H1 (cell line): ENCODE data around the gene TARS3. TPM values are rescaled to one million over a fixed set of nuclear protein-coding genes. Genes with fewer than 3 reads are reported as not detected.

ENCODE experiments used
- CTCF ChIA-PET: fragments of 300-600 bp; sonication (Branson Sonifier 250); formaldehyde crosslinking; loops from one replicate; lab custom pipeline; 2021; ENCODE audit not compliant: partially characterized antibody; lab: Charles Lee
- POLR2A ChIA-PET: fragments of 300-600 bp; sonication (Branson Sonifier 250); formaldehyde crosslinking; loops from one replicate; lab custom pipeline; 2021; ENCODE audit warnings: inconsistent platforms; ENCODE audit not compliant: partially characterized antibody; lab: Charles Lee
- DNase-seq, 2 experiments: peaks; one replicate each; pipeline versions ENCODE4 v3.0.0 to v3.0.0-alpha.2; 2010 to 2022; ENCODE audit warnings: low spot score in 2 of 2, low read depth in 1 of 2, mixed read lengths in 1 of 2
- FAIRE-seq: peaks from 2 replicates; lab custom pipeline; 2011; peaks lifted over from hg19 to GRCh38; lab: Jason Lieb, UNC
- H2AFZ ChIP-seq: 2 replicates; pipeline ENCODE4 v1.8.1; 2012; ENCODE audit warnings: low read length, inconsistent platforms
- H2AK5ac ChIP-seq: 2 replicates; pipeline ENCODE4 v1.6.1; 2013; ENCODE audit warnings: low read depth, low read length
- H2BK120ac ChIP-seq: replicated peaks from 2 replicates; pipeline ENCODE3; 2013; ENCODE audit warnings: low read depth, low read length, inconsistent platforms
- H2BK12ac ChIP-seq: 2 replicates; pipeline ENCODE4 v1.6.1; 2013; ENCODE audit warnings: low read depth, low read length
- H2BK15ac ChIP-seq: 2 replicates; pipeline ENCODE4 v1.6.1; 2013; ENCODE audit warnings: low read length
- H2BK20ac ChIP-seq: 2 replicates; pipeline ENCODE4 v1.6.1; 2013; ENCODE audit warnings: low read length
- H2BK5ac ChIP-seq: 2 replicates; pipeline ENCODE4 v1.6.1; 2013; ENCODE audit warnings: low read depth, low read length
- H3K14ac ChIP-seq: 2 replicates; pipeline ENCODE4 v1.6.1; 2013; ENCODE audit warnings: inconsistent platforms; ENCODE audit not compliant: insufficient read length
- H3K18ac ChIP-seq: 2 replicates; pipeline ENCODE4 v1.6.1; 2013; ENCODE audit warnings: low read length; ENCODE audit errors: extremely low read depth
- H3K23ac ChIP-seq: 2 replicates; pipeline ENCODE4 v1.6.1; 2013; ENCODE audit warnings: inconsistent platforms; ENCODE audit not compliant: insufficient read length
- H3K23me2 ChIP-seq: 2 replicates; pipeline ENCODE4 v1.6.1; 2013; ENCODE audit warnings: low read depth, low read length
- H3K27ac ChIP-seq: 2 replicates; pipeline ENCODE4 v1.6.1; 2011; ENCODE audit warnings: low read depth, low read length, inconsistent platforms
- H3K27me3 ChIP-seq, 4 experiments: replicated peaks in 1 of 4; 1 replicate in 1 of 4; 2 replicates in 3 of 4; pipeline versions ENCODE4 v1.6.1 to v1.8.1; 2011 to 2013; ENCODE audit warnings: low read length in 3 of 4, mild to moderate bottlenecking in 3 of 4, inconsistent platforms in 2 of 4, mixed read lengths in 2 of 4, moderate library complexity in 1 of 4; ENCODE audit not compliant: control insufficient read depth in 3 of 4, insufficient read depth in 3 of 4; ENCODE audit errors: extremely low read depth in 1 of 4
- H3K36me3 ChIP-seq, 4 experiments: 2 replicates each; pipeline versions ENCODE4 v1.6.1 to v1.8.1; 2011 to 2013; ENCODE audit warnings: mild to moderate bottlenecking in 4 of 4, low read length in 3 of 4, moderate library complexity in 2 of 4, control low read depth in 1 of 4, inconsistent platforms in 1 of 4; ENCODE audit not compliant: insufficient read depth in 4 of 4, control insufficient read depth in 2 of 4
- H3K4ac ChIP-seq: replicated peaks from 2 replicates; pipeline ENCODE3; 2013; ENCODE audit warnings: low read length, low read depth, mixed read lengths, inconsistent platforms; ENCODE audit not compliant: insufficient read length
- H3K4me1 ChIP-seq, 4 experiments: replicated peaks in 1 of 4; 1 replicate in 1 of 4; 2 replicates in 3 of 4; pipeline versions ENCODE4 v1.6.1 to v1.8.1; 2011 to 2013; ENCODE audit warnings: low read length in 3 of 4, inconsistent platforms in 2 of 4, mixed read lengths in 1 of 4; ENCODE audit not compliant: insufficient read depth in 4 of 4, control insufficient read depth in 3 of 4
- H3K4me2 ChIP-seq, 2 experiments: 2 replicates each; pipeline versions ENCODE4 v1.6.1 to v1.8.1; 2011 to 2013; ENCODE audit warnings: low read depth in 2 of 2, low read length in 2 of 2, control low read depth in 1 of 2, inconsistent platforms in 1 of 2, mild to moderate bottlenecking in 1 of 2; ENCODE audit not compliant: insufficient read depth in 1 of 2
- H3K4me3 ChIP-seq, 4 experiments: fragments of 200-600, 300-600 bp in 1 of 4; sonication (generic), shearing (Covaris generic), sonication (Bioruptor Twin) in 1 of 4; 2 replicates each; pipeline versions ENCODE4 v1.5.1 to v1.8.1; 2011 to 2016; ENCODE audit warnings: low read length in 4 of 4, low read depth in 3 of 4, control low read depth in 2 of 4, inconsistent platforms in 2 of 4, mild to moderate bottlenecking in 2 of 4, mixed read lengths in 1 of 4, moderate library complexity in 1 of 4; ENCODE audit not compliant: insufficient read depth in 2 of 4; ENCODE audit errors: extremely low read depth in 1 of 4
- H3K56ac ChIP-seq: replicated peaks from 2 replicates; pipeline ENCODE3; 2013; ENCODE audit warnings: low read depth, mild to moderate bottlenecking, mixed read lengths, low read length, inconsistent platforms; ENCODE audit not compliant: insufficient read length
- H3K79me1 ChIP-seq: 2 replicates; pipeline ENCODE4 v1.6.1; 2013; ENCODE audit warnings: low read depth, low read length, control low read depth
- H3K79me2 ChIP-seq, 2 experiments: 2 replicates each; pipeline versions ENCODE4 v1.6.1 to v1.8.1; 2012 to 2013; ENCODE audit warnings: low read length in 2 of 2, mild to moderate bottlenecking in 2 of 2, inconsistent platforms in 1 of 2; ENCODE audit not compliant: insufficient read depth in 2 of 2, control insufficient read depth in 1 of 2
- H3K9ac ChIP-seq, 4 experiments: replicated peaks in 1 of 4; 1 replicate in 1 of 4; 2 replicates in 3 of 4; pipeline versions ENCODE4 v1.6.1 to v1.8.1; 2011 to 2013; ENCODE audit warnings: low read depth in 3 of 4, low read length in 3 of 4, control low read depth in 2 of 4, mild to moderate bottlenecking in 2 of 4, moderate library complexity in 2 of 4, inconsistent platforms in 1 of 4; ENCODE audit errors: extremely low read depth in 1 of 4
- H3K9me3 ChIP-seq, 2 experiments: 2 replicates each; pipeline versions ENCODE4 v1.6.1 to v1.8.1; 2012 to 2013; ENCODE audit warnings: mild to moderate bottlenecking in 2 of 2, moderate library complexity in 2 of 2, control low read depth in 1 of 2, inconsistent platforms in 1 of 2, low read depth in 1 of 2, low read length in 1 of 2, mixed read lengths in 1 of 2; ENCODE audit not compliant: insufficient read depth in 2 of 2
- H4K20me1 ChIP-seq, 2 experiments: replicated peaks in 1 of 2; 2 replicates each; pipeline versions ENCODE3 to v1.8.1; 2011 to 2013; ENCODE audit warnings: inconsistent platforms in 2 of 2, low read length in 2 of 2, mild to moderate bottlenecking in 1 of 2; ENCODE audit not compliant: insufficient read depth in 2 of 2, control insufficient read depth in 1 of 2
- H4K5ac ChIP-seq: 2 replicates; pipeline ENCODE4 v1.6.1; 2013; ENCODE audit warnings: low read length, low read depth, mixed read lengths, inconsistent platforms; ENCODE audit not compliant: insufficient read length
- H4K8ac ChIP-seq: 2 replicates; pipeline ENCODE4 v1.8.0; 2013; ENCODE audit warnings: mild to moderate bottlenecking, moderate library complexity, low read length, inconsistent platforms; ENCODE audit not compliant: insufficient read depth; ENCODE audit errors: extremely low read depth
- H4K91ac ChIP-seq: replicated peaks from 2 replicates; pipeline ENCODE3; 2013; ENCODE audit warnings: low read length, mixed read lengths, inconsistent platforms; ENCODE audit not compliant: insufficient read length
- CHD1 ChIP-seq: IDR thresholded peaks from 2 replicates; pipeline ENCODE4 v1.6.1; 2012; ENCODE audit warnings: low read depth, low read length, improper control_type of control experiment
- CREB1 ChIP-seq: IDR thresholded peaks from 2 replicates; pipeline ENCODE4 v1.6.1; 2012; ENCODE audit warnings: inconsistent platforms
- EZH2 ChIP-seq: fragments of 200-600 bp; sonication (generic); IDR thresholded peaks from 2 replicates; pipeline ENCODE4 v1.7.1; 2012; ENCODE audit warnings: low read depth, mild to moderate bottlenecking, moderate library complexity, low read length, inconsistent platforms; ENCODE audit not compliant: severe bottlenecking
- KDM5A ChIP-seq: fragments of 200-600 bp; IDR thresholded peaks from 2 replicates; pipeline ENCODE4 v1.7.1; 2012; ENCODE audit warnings: mild to moderate bottlenecking, low read length, inconsistent platforms, mixed read lengths
- MAX ChIP-seq: IDR thresholded peaks from 2 replicates; pipeline ENCODE4 v1.6.1; 2012; ENCODE audit warnings: inconsistent platforms
- NANOG ChIP-seq: IDR thresholded peaks from 2 replicates; pipeline ENCODE4 v1.6.1; 2011; ENCODE audit warnings: low read length, low read depth, mild to moderate bottlenecking, inconsistent platforms; ENCODE audit not compliant: insufficient read depth, poor library complexity, severe bottlenecking
- NRF1 ChIP-seq: IDR thresholded peaks from 2 replicates; pipeline ENCODE4 v1.6.1; 2011; ENCODE audit warnings: mild to moderate bottlenecking, low read depth, low read length, improper control_type of control experiment
- RBBP5 ChIP-seq: IDR thresholded peaks from 2 replicates; pipeline ENCODE4 v1.7.1; 2012; ENCODE audit warnings: low read depth, mild to moderate bottlenecking, inconsistent platforms, low read length, moderate library complexity, borderline replicate concordance
- SIN3A ChIP-seq, 2 experiments: IDR thresholded peaks in 1 of 2; conservative IDR thresholded peaks in 1 of 2; 2 replicates each; pipeline ENCODE4 v1.6.1; 2011 to 2012; ENCODE audit warnings: low read length in 2 of 2, improper control_type of control experiment in 1 of 2, low read depth in 1 of 2, mild to moderate bottlenecking in 1 of 2
- SRF ChIP-seq: IDR thresholded peaks from 2 replicates; pipeline ENCODE4 v1.6.1; 2011; ENCODE audit warnings: mild to moderate bottlenecking, low read depth, low read length, moderate library complexity
- TCF12 ChIP-seq: IDR thresholded peaks from 2 replicates; pipeline ENCODE4 v1.6.1; 2011; ENCODE audit warnings: low read depth, mild to moderate bottlenecking, low read length
- USF2 ChIP-seq: IDR thresholded peaks from 2 replicates; pipeline ENCODE4 v1.6.1; 2011; ENCODE audit warnings: low read length, improper control_type of control experiment
- WGBS, 2 experiments: shearing (Covaris generic) in 1 of 2; methylation state at CpG; one replicate each; pipeline versions ENCODE4 v1.1.6 to v1.1.7; 2013 to 2015; ENCODE audit warnings: low lambda C conversion rate in 2 of 2, mixed read lengths in 2 of 2, inconsistent platforms in 1 of 2, low coverage in 1 of 2, missing lambda C conversion rate in 1 of 2; ENCODE audit not compliant: insufficient replicate concordance in 2 of 2, insufficient coverage in 1 of 2, insufficient read length in 1 of 2; ENCODE audit errors: extremely low coverage in 1 of 2, missing lambda C conversion rate in 1 of 2; 5-methylcytosine and 5-hydroxymethylcytosine counted together
- polyA plus RNA-seq, 7 experiments: library from polyadenylated mRNA; depleted of rRNA in 3 of 7; stranded (reverse) in 5 of 7; unstranded in 2 of 7; fragments of >200 nt in 5 of 7; fragments of 200-250 nt in 2 of 7; gene quantifications; 1 replicate in 5 of 7; 2 replicates in 1 of 7; 4 replicates in 1 of 7; pipeline versions ENCODE4 v1.2.1 to v1.2.3, GENCODE V29; 2011 to 2013; ENCODE audit warnings: missing spikeins in 2 of 7, mixed read lengths in 2 of 7
- total RNA-seq: library from RNA; stranded (reverse); fragmentation: NEBNext Ultra II Directional; extraction: Animal tissue kit (Norgen Biotek cat#: 25700); gene quantifications from 2 replicates; pipeline ENCODE4 v1.2.1, GENCODE V29; 2021

TARS3 gene
- total and polyA plus RNA-seq, 2 of the 8 experiments (the other 6 are each of a cell fraction or from before 2014, with no cell fraction given) = 2.1 to 13.9 TPM

- ChIA-PET CTCF (interaction anchor here (1.1 to 2.2 kb wide), 2 partner anchors 9 to 361 kb away, joined by 5 to 9 read pairs; no protein-coding TSS in a partner anchor), POLR2A (interaction anchor here (1.1 kb wide), 1 partner anchor 9 kb away, joined by 3 read pairs; no protein-coding TSS in a partner anchor)
- Histone ChIP-seq H2BK120ac (no peak overlapping the region), H3K79me1 (no peaks in the 10 kb centered on the region), H3K4ac (no peak overlapping the region), H3K27ac (no peak overlapping the region), H3K23ac (no peak overlapping the region), H3K14ac (no peak overlapping the region), H3K9me3 (no peaks in the 10 kb centered on the region; a peak in 1 of 4 replicates), H4K8ac (no peak overlapping the region), H3K36me3 (peaks cover 3 to 41% (median 12%) of the 10 kb centered on the region in 4 experiments; a peak in 6 of 8 replicates), H2BK5ac (no peak overlapping the region), H3K4me1 (peaks cover 0 to 3% (median 0%) of the 10 kb centered on the region in 4 experiments; a peak in 2 of 7 replicates), H3K18ac (no peak overlapping the region), H2BK15ac (no peak overlapping the region), H3K9ac (no peak overlapping the region), H2BK20ac (no peak overlapping the region), H3K23me2 (peaks cover 2% of the 10 kb centered on the region; the same call in 1 of the 2 replicates), H2AK5ac (no peak overlapping the region), H3K56ac (no peak overlapping the region), H3K27me3 (no peaks in the 10 kb centered on the region; a peak in 1 of 7 replicates), H2AFZ (no peak overlapping the region), H4K91ac (no peak overlapping the region), H2BK12ac (no peak overlapping the region), H3K4me3 (no peak overlapping the region), H3K4me2 (no peak overlapping the region), H4K20me1 (peaks cover 0 to 2% of the 10 kb centered on the region in 2 experiments), H3K79me2 (peaks cover 0 to 33% of the 10 kb centered on the region in 2 experiments; a peak in 2 of 4 replicates), H4K5ac (no peak overlapping the region)
- no peak for FAIRE-seq
- WGBS, 2 experiments = 90% methylated on average over 5 of the region's 5 CpGs; no CpG with 5 or more reads in 1 of the 2 experiments
- DNase-seq = no peak
- TF ChIP-seq CHD1 = no peak
- no peak for TF ChIP-seq CREB1
- no peak for TF ChIP-seq USF2
- no peak for TF ChIP-seq KDM5A
- TF ChIP-seq RBBP5 = no peak
- TF ChIP-seq NANOG = no peak
- no peak for TF ChIP-seq NRF1
- TF ChIP-seq SIN3A (conservative IDR thresholded peaks at IDR 0.05 in 1 of 2, IDR thresholded peaks at IDR 0.05 in 1 of 2; ENCODE audit: low read depth in 1 of 2, low read length in 2 of 2) = no peak
- no peak for TF ChIP-seq SRF
- no peak for TF ChIP-seq TCF12
- no peak for TF ChIP-seq MAX
- no peak for TF ChIP-seq EZH2
Measured at GRCh38 chr15:101650145-101650544, 74.1 kb downstream of the TARS3 start.
